Astrocyte (in vitro differentiated cells and primary cell): ENCODE data around the gene FST. TPM values are rescaled to one million over a fixed set of nuclear protein-coding genes. Genes with fewer than 3 reads are reported as not detected.

ENCODE experiments used
- DNase-seq: peaks from one replicate; pipeline ENCODE4 v3.0.0-alpha.2; 2010; ENCODE audit warnings: low read depth
- FAIRE-seq: peaks from 2 replicates; lab custom pipeline; 2011; peaks lifted over from hg19 to GRCh38; lab: Jason Lieb, UNC
- H2AFZ ChIP-seq: 2 replicates; pipeline ENCODE4 v1.6.0; 2012; ENCODE audit warnings: low read depth, low read length, inconsistent platforms
- H3K27ac ChIP-seq: 2 replicates; pipeline ENCODE4 v1.5.1; 2011; ENCODE audit warnings: low read depth, low read length, inconsistent platforms
- H3K27me3 ChIP-seq: 2 replicates; pipeline ENCODE4 v1.6.0; 2011; ENCODE audit warnings: low read length, inconsistent platforms; ENCODE audit not compliant: insufficient read depth
- H3K36me3 ChIP-seq: 2 replicates; pipeline ENCODE4 v1.5.1; 2011; ENCODE audit warnings: low read length, inconsistent platforms; ENCODE audit not compliant: insufficient read depth
- H3K4me1 ChIP-seq: 2 replicates; pipeline ENCODE4 v1.5.1; 2011; ENCODE audit warnings: low read length, inconsistent platforms; ENCODE audit not compliant: insufficient read depth
- H3K4me2 ChIP-seq: 2 replicates; pipeline ENCODE4 v1.6.0; 2012; ENCODE audit warnings: low read length, inconsistent platforms
- H3K4me3 ChIP-seq: 2 replicates; pipeline ENCODE4 v1.5.1; 2011; ENCODE audit warnings: low read depth, mild to moderate bottlenecking, low read length, inconsistent platforms; ENCODE audit not compliant: insufficient read depth
- H3K79me2 ChIP-seq: 2 replicates; pipeline ENCODE4 v1.6.0; 2012; ENCODE audit warnings: mild to moderate bottlenecking, low read length, inconsistent platforms; ENCODE audit not compliant: insufficient read depth
- H3K9ac ChIP-seq: 2 replicates; pipeline ENCODE4 v1.6.0; 2012; ENCODE audit warnings: mild to moderate bottlenecking, low read length, inconsistent platforms
- H3K9me3 ChIP-seq: 2 replicates; pipeline ENCODE4 v1.5.1; 2012; ENCODE audit warnings: low read depth, mild to moderate bottlenecking, low read length, inconsistent platforms; ENCODE audit not compliant: insufficient read depth
- H4K20me1 ChIP-seq: 2 replicates; pipeline ENCODE4 v1.6.0; 2012; ENCODE audit warnings: low read length, inconsistent platforms; ENCODE audit not compliant: insufficient read depth
- H3K27ac Mint-ChIP-seq: one replicate; pipeline ENCODE4 v1.8.0; 2021; ENCODE audit warnings: mild to moderate bottlenecking, mixed read lengths; ENCODE audit not compliant: unreplicated experiment
- H3K27me3 Mint-ChIP-seq: one replicate; pipeline ENCODE4 v1.8.0; 2021; ENCODE audit warnings: low read depth, mixed read lengths; ENCODE audit not compliant: unreplicated experiment
- H3K36me3 Mint-ChIP-seq: one replicate; pipeline ENCODE4 v1.8.0; 2021; ENCODE audit warnings: low read depth, mixed read lengths; ENCODE audit not compliant: unreplicated experiment
- H3K4me1 Mint-ChIP-seq: one replicate; pipeline ENCODE4 v1.8.0; 2021; ENCODE audit warnings: low read depth, mixed read lengths; ENCODE audit not compliant: unreplicated experiment
- H3K4me3 Mint-ChIP-seq: one replicate; pipeline ENCODE4 v1.8.0; 2021; ENCODE audit warnings: mild to moderate bottlenecking, moderate library complexity, mixed read lengths; ENCODE audit not compliant: unreplicated experiment
- H3K9me3 Mint-ChIP-seq: one replicate; pipeline ENCODE4 v1.8.0; 2021; ENCODE audit warnings: mild to moderate bottlenecking, mixed read lengths; ENCODE audit not compliant: unreplicated experiment
- CTCF ChIP-seq: IDR thresholded peaks from 2 replicates; pipeline ENCODE4 v1.5.1; 2011; ENCODE audit warnings: low read depth, mild to moderate bottlenecking, inconsistent platforms, low read length, moderate library complexity; ENCODE audit not compliant: insufficient read depth
- EZH2 ChIP-seq: IDR thresholded peaks from 2 replicates; pipeline ENCODE4 v1.6.1; 2012; ENCODE audit warnings: mild to moderate bottlenecking, low read length, inconsistent platforms; ENCODE audit not compliant: insufficient read depth
- total RNA-seq: library from RNA; stranded (reverse); gene quantifications from 2 replicates; pipeline ENCODE4 v1.2.1, GENCODE V29; 2021

Gene FST
- total RNA-seq, 1 donor from 2014 or later: 57.1 TPM

GRCh38 chr5:53481887-53482716 is 1.7 kb downstream of the FST start:
- peaks cover 9% of the 10 kb centered on the region for H3K36me3 Mint-ChIP-seq
- H3K4me3 Mint-ChIP-seq: peak overlapping the region; percentile 92
- Histone ChIP-seq H3K9ac (peak overlapping the region; percentile 83), H3K4me2 (peak overlapping the region; percentile 94), H3K4me3 (peak overlapping the region; percentile 77), H4K20me1 (no peaks in the 10 kb centered on the region), H3K79me2 (peaks cover 3% of the 10 kb centered on the region), H3K36me3 (no peaks in the 10 kb centered on the region), H3K27me3 (no peaks in the 10 kb centered on the region), H2AFZ (peak overlapping the region; percentile 68), H3K4me1 (peaks cover 9% of the 10 kb centered on the region), H3K9me3 (no peaks in the 10 kb centered on the region), H3K27ac (peak overlapping the region; percentile 53)
- H3K27me3 Mint-ChIP-seq: no peaks in the 10 kb centered on the region
- H3K4me1 Mint-ChIP-seq: peaks cover 2% of the 10 kb centered on the region
- DNase-seq (peak; percentile 53), FAIRE-seq (no peak)
- peak overlapping the region; percentile 29 for H3K27ac Mint-ChIP-seq
- no peak for TF ChIP-seq CTCF
- H3K9me3 Mint-ChIP-seq: no peaks in the 10 kb centered on the region

GRCh38 chr5:53482717-53483638 is 2.5 kb downstream of the FST start:
- Histone ChIP-seq H4K20me1 (no peaks in the 10 kb centered on the region), H3K4me2 (peak overlapping the region; percentile 94), H3K27me3 (no peaks in the 10 kb centered on the region), H3K4me1 (peaks cover 9% of the 10 kb centered on the region), H2AFZ (peak overlapping the region; percentile 66), H3K36me3 (no peaks in the 10 kb centered on the region), H3K9me3 (no peaks in the 10 kb centered on the region), H3K4me3 (peak overlapping the region; percentile 77), H3K79me2 (peaks cover 3% of the 10 kb centered on the region), H3K27ac (no peak overlapping the region), H3K9ac (peak overlapping the region; percentile 83)
- Mint-ChIP-seq H3K36me3 (peaks cover 12% of the 10 kb centered on the region), H3K4me3 (peak overlapping the region; percentile 92), H3K9me3 (no peaks in the 10 kb centered on the region), H3K27ac (no peak overlapping the region), H3K4me1 (peaks cover 6% of the 10 kb centered on the region), H3K27me3 (no peaks in the 10 kb centered on the region)
- TF ChIP-seq EZH2: no peak
- no peak for TF ChIP-seq CTCF
- FAIRE-seq (no peak), DNase-seq (no peak)
